Femur (tissue), 1 donor: ENCODE results near the gene ACAA1.
"Not testable (repeated sequence)": the region's sequence is repeated elsewhere in the genome, so short reads cannot be mapped to it uniquely, and the experiment has no call there.

Experiments used
- DNase-seq: peaks from one replicate; pipeline ENCODE4 v3.0.0-alpha.2; 2017

Gene ACAA1

DNA sequence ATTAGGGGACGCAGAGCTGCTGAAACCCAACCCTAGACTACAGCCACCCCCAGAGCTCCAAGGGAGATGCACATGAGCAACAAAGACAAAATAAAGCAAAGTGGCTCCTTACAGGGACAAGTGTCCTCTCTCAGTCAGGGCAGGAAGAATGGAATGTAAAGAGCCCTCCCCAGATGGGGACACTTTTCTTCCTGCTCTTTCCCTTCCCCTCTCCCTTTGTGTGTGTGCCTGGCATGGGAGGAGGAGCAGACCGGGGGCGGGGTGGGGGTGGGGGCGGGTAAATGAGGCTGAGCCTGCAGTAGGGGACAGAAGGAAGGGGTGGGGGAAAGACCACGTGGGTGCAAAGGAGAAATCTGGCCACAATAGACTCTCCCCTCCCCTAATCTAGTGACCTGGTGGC lies 37.4 kb downstream of the ACAA1 start:
- no peak for DNase-seq

DNA sequence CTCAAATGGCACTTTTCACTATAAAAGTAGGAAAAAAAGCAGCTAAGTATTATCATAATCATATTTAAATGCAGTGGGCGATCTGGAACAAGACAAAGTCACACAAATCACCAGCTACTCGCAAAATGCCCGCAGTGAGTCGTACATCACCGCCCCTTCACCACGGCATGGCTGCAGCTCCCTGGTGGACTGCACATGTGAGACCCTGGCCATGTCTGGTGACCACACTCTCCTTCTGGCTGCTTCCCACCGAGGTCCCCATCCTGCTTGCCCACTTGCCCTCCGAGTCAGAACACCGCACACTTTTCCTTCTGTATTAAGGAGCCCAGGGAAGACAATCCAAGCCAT lies 38.6 kb downstream of the ACAA1 start:
- DNase-seq: no peak

DNA sequence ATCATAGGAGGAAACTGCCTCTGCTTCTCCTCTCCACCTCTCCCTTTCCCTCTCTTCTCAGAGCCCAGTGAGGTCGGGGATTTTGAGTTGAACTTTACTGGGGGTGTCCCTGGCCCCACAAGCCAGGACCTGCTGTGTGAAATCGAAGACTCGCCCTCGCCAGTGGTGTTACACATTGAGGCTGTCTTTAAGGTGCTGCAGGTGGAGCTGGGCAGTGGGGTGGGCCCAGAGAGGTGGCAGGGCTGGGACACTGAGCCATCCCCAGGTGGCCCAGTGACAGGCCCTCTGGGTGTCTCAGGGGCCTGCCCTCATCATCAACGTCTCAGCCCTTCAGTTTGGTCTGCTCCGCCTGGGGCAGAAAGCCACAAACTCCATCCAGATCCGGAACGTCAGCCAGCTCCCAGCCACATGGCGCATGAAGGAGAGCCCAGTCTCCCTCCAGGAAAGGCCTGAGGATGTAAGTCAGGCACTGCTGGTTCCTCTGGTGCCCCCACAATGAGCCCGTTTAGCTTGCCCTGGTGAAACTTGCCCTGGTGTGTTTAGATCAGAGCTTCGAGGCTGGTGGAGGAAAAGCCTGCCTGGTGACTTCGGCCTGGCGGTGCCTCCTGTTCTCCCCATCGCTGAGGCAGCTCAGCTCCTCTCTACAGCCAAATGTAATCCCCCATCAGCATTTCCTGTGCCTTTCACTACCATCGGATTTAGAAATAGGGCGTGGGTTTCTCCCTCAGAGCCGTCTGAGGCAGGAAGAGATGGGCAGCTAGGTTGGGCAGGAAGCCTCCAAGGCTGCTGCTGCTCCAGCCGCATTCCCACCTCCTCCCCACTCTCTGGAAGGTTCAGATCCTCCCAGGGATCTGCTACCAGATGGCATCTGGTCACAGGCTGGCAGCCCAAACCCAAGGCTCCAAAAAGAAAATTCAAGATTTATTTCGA lies 39.2 kb downstream of the ACAA1 start:
- DNase-seq: no peak

DNA sequence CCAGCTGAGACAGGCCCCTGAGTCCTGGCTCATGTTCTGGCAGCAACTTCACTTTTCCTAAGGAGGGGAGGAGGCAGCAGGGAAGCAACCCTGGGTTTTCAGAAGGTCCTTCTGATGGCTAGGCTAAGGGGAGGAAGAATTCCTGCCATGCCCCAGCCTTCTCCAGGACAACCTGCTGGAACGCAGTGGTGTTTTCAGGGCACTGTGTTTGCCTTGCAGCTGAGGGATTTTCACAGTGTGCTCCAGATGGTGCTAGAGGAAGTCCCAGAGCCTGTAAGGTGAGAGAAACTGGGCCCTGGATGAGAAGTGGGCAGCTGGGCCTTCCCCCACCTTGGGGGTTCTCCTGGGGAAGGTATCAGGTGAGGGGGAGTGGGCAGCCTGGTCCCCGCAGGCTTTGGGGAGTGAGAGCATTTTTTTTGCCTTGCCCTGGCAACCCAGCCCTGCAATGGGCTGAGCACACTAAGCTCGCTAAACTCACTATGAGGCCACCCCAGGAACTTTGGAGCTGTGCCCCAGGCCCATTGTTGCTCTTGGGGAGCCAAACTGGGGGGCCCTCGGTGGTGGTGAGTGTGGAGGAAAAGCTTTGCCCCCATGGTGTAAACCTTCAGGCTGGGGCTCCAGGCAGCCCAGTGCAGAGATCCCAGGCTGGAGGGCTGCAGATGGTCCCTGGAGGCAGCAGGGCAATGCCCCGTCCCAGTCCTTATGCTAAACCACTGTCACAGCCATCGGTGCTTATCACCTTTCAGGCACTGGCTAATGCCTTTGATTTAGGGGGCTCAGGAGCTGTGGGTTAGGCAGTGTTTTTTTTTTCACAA lies 41.1 kb downstream of the ACAA1 start:
- no peak for DNase-seq

DNA sequence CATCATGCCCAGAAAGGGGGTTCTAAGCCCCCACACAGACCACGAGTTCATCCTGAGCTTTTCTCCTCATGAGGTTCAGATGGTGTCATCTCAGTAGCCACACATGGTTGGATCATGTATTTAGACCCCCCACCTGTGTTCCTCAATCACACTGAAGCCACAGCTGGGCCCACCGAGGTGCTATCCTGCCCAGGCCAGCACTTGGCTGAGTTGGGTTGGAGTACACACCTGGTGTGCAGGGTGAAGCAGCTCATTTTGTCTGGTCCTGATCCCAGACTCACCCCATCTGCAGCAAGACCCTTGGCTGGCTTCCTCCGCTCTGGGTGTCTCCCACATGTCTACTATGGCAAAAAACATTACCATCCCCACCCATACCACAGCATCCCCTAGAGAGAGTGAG lies 41.9 kb downstream of the ACAA1 start:
- no peak for DNase-seq

DNA sequence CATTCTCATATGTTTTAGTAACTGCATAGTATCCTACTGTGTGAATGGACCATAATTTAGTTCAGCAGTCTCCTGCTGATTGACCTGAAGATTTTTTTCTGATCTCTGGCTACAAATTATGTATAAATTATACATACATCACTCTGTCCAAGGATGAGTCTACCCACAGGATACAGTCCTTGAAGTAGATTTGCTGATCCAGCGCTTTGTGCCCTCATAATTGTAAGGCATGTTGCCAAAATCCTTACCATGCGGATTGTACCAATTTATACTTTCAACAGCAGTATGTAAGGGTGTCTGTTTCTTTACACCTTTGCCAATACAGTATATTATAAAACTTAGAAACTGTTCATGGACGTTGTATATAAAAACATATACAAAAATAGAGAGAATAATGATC lies 46.5 kb downstream of the ACAA1 start:
- no peak for DNase-seq

DNA sequence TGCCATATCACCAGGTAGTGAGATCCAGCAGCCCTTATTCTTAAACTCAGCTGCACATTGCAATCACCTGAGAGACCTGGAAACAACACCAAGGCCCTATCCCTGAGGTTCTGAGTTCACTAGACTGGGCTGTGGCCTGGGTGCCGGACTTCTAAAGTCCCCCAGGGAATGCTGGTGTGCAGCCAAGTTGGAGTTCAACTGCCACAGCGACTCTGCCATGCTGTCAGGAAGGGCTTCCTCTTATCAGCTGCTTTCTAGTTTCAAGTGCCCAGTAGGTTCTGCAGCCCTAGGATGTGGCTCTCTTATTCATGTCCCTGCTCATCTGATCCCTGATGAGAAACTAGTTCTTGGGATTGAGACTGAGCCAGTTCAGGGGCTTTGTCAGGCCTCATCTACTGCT lies 47.8 kb downstream of the ACAA1 start:
- DNase-seq: no peak

DNA sequence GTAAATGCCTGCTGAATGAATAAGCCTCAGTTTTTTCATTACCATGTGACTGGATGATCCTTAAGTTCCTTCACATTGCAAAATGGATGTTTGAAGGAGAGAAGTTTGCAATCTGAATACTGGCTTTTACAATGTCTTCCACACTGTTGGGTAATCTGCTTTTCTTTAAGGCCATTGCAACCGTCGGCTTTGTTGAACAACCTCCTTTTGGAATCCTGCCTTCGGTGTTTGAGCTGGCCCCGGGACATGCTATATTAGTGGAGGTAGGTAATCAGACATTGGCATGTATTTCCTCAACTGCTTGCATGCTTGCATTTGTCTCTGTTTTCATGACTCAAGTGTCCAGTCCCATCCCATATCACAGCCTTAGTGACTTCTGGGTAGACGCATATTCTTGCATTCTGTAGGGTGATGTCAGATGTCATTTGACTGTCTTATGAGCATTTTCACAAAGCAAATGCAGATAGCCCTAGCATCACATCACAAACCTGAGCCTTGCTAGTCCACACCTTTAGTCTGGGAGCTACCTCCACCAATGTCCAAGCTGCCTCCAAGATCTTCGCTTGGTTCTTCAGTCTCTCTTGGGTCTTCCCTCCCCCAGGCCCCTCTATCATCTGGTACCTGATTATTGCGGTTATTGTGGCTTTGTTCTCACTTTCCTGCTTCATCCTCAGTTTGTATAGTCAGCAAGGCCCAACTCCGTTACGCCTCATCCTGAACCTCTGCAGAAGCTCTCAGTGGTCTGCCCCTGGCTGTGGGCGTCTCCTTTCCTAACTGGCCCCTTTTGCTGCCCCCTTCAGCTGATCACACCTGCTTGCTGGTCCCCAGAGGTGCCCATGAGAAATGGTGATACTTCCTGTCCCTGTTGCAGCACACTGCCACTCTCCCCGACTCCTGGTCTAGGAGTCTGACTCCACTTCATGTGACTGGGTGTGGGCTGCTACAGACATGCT lies 48.5 kb downstream of the ACAA1 start:
- DNase-seq: no peak

DNA sequence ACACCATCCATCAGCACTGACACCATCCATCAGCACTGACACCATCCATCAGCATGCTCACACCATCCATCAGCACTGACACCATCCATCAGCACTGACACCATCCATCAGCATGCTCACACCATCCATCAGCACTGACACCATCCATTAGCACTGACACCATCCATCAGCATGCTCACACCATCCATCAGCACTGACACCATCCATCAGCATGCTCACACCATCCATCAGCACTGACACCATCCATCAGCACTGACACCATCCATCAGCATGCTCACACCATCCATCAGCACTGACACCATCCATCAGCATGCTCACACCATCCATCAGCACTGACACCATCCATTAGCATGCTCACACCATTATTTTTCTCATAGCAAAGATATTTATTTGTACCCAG lies 49.6 kb downstream of the ACAA1 start:
- DNase-seq: not testable (repeated sequence)

DNA sequence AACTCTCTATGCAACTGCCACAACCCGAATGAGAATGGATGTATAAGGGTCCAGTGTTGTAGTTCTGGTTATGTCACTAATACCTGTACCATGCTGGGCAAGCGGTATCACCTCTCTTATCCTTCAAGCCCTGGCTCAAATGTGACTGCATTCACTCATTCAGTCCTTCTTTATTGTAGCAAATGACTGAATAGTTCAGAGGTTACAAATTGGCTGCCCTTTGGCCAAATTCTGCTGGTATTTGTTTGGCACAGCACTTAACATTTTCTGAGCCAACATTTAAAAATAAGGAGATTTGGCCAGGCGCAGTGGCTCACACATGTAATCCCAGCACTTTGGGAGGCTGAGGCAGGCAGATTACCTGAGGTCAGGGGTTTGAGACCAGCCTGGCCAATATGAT lies 50.4 kb downstream of the ACAA1 start:
- no peak for DNase-seq

DNA sequence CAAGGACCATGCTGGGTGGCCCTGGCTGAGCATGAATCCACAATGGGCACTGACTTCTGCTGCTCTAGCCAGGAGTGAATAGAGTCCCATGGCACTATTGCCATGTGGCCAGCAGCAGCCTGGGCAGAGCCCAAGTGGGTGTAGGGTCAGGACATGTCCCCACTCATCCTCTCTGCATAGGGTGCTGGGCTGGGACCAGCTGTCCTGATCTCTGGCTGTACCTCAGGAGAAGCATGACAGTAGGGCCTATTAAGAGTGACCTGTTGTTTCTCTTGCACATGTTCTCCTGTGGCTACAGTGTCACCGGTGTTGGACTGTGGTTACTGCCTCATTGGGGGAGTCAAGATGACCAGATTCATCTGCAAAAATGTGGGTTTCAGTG lies 51.0 kb downstream of the ACAA1 start:
- no peak for DNase-seq

DNA sequence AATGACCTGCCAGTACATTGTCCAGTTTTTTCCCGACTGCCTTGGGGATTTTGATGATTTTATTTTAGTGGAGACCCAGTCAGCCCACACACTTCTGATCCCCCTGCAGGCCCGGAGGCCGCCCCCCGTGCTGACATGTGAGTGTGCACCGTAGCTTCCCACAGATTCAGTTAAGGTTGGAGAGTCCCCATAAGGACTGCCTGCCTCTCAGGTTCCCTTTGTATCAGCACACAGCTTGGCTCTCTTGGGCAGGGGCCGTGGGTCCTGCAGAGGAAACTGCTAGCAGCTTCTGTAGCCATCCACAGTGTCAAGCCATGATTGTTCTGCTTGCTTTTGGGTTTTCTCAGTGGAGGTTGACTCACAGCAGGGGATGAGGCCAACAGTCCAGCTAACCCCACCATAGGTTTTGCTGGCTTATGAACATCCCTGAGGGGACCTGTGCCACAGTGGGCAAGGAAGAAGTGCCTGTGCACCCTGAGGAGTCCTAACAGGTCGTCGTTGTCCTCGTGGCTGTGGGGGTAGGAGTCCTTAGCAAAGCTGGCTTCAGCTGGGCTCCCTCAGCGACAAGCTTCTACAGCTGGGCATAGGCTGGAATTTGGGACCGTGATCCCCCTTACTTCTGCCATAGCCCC lies 51.5 kb downstream of the ACAA1 start:
- DNase-seq: no peak

DNA sequence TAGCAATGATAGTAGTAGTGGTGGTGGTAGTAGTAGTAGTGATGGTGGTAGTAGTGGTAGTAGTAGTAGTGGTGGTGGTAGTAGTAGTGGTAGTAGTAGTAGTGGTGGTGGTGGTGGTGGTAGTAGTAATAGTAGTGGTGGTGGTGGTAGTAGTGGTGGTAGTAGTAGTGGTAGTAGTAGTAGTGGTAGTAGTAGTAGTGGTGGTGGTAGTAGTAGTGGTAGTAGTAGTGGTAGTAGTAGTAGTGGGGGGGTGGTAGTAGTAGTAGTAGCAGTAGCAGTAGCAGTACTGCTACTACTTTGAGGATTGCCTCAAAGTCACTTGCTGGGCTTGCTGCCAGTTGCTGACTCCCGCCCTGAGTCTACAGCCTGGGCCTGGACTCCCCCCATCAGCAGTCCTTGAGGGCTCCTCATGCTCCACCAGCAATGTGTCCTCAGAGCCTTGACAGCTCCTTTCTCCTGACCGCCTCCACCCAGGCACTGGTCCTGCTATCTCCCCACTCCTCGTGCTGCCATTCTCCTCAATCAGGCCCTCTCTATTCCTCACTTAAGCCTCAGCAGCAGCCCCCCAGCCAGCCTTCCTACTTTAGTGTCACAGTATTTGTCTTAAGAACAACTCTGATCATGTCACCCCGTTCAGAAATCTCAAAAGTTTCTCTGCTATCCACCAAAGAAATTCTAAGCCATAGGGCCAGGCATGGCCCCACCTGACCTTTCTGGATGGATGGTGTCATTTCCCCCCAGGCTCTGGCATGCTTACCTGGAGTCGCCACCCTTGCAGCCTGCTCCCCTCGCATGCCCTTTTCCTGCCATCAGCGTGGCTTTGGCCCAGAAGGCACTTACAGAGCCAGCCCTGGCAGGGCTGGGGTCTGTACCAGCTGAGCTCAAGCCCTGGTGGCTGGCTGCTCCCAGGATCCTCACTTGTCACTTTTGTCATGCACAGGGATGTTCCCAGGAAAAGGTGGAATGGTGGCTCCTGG lies 52.3 kb downstream of the ACAA1 start:
- DNase-seq: peak; percentile 54

DNA sequence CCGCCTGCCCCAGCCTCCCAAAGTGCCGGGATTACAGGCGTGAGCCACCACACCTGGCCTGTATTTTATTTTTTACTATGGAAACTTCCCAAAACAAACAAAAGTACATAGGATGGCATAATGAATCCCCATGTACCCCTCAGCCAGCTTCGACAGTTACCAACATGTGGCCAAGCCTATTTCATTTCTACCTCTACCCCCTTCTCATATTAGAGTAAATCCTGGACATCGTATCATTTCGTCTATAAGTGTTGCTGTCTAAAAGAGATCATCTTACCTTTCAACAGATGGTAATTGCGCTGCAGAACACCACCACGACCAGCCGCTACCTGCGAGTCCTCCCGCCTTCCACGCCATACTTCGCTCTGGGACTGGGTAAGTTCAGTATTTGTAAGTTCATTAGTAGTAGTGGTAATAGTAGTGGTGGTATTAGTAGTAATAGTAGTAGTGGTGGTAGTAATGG lies 53.0 kb downstream of the ACAA1 start:
- DNase-seq: no peak

DNA sequence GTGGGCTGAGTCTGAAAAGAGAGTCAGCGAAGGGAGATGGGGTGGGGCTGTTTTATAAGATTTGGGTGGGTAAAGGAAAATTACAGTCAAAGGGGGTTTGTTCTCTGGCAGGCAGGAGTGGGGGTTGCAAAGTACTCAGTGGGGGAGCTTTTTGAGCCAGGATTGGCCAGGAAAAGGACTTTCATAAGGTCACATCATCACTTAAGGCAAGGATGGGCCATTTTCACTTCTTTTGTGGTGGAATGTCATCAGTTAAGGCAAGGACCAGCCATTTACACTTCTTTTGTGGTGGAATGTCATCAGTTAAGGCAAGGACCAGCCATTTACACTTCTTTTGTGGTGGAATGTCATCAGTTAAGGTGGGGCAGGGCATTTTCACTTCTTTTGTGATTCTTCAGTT lies 53.7 kb downstream of the ACAA1 start:
- not testable (repeated sequence) for DNase-seq

DNA sequence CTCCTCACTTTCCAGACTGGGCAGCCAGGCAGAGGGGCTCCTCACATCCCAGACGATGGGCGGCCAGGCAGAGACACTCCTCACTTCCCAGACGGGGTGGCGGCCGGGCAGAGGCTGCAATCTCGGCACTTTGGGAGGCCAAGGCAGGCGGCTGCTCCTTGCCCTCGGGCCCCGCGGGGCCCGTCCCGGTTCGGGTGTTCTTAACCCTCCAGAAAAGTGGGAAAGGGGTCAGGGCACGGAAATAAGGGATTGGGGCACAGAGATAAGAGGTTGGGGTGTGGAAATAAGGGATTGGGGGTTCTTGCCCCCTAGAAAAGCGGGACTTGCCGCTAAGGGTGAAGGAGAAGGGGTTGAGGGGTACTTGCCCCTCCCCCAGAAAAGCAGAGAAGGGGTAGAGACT lies 54.6 kb downstream of the ACAA1 start:
- not testable (repeated sequence) for DNase-seq

DNA sequence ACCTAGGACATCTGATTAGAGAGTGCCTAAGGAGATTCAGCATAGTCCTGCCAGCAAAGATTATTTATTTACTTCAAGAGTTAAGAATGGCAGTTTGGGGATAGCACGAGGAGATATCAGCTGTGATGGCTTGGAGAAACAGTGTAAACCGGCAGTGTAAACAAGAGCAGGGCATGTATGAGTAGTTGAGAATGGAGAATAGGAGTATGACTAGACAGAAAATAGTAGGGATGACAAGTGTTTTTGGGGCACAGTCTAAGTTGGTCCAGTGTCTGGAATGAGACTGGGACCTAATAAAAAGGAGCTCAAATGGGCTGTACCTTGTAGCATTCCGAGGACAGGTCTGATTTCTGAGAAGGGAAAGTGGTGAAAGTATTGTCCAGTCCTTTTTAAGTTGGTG lies 59.9 kb downstream of the ACAA1 start:
- not testable (repeated sequence) for DNase-seq
